ENCODE measurements around the gene SLC15A5.

The SLC15A5 gene

GRCh38 chr12:16155938-16156337 lies 121.5 kb downstream of the SLC15A5 start:
- no peak overlapping the region for H3K27ac ChIP-seq (ENCODE audit: low read depth, low read length)

GRCh38 chr12:16154990-16155389 lies 122.5 kb downstream of the SLC15A5 start:
- Histone ChIP-seq H3K27me3 (ENCODE audit: control insufficient read depth, insufficient read depth, low read length) (no peaks in the 10 kb centered on the region), H3K36me3 (ENCODE audit: control insufficient read depth, insufficient read depth, low read length) (no peaks in the 10 kb centered on the region), H3K4me1 (ENCODE audit: control insufficient read depth, insufficient read depth, low read length) (no peaks in the 10 kb centered on the region), H3K4me3 (ENCODE audit: low read depth, low read length) (no peak overlapping the region), H3K9me3 (ENCODE audit: control insufficient read depth, insufficient read depth, low read length) (no peaks in the 10 kb centered on the region), H3K27ac (ENCODE audit: low read depth, low read length) (no peak overlapping the region), H3K9ac (ENCODE audit: low read depth, low read length) (no peak overlapping the region)

More at GRCh38 chr12:16155938-16156337, 121.5 kb downstream of the SLC15A5 start:
- H3K4me3 ChIP-seq (ENCODE audit: low read depth, low read length): no peak overlapping the region
- no peaks in the 10 kb centered on the region for H3K36me3 ChIP-seq (ENCODE audit: control insufficient read depth, insufficient read depth, low read length)
- no peaks in the 10 kb centered on the region for H3K4me1 ChIP-seq (ENCODE audit: control insufficient read depth, insufficient read depth, low read length)
- no peak overlapping the region for H3K9ac ChIP-seq (ENCODE audit: low read depth, low read length)
- no peaks in the 10 kb centered on the region for H3K27me3 ChIP-seq (ENCODE audit: control insufficient read depth, insufficient read depth, low read length)
- H3K9me3 ChIP-seq (ENCODE audit: control insufficient read depth, insufficient read depth, low read length): no peaks in the 10 kb centered on the region

- H3K4me1 ChIP-seq (ENCODE audit: control insufficient read depth, insufficient read depth, low read length): no peaks in the 10 kb centered on the region
- no peaks in the 10 kb centered on the region for H3K27me3 ChIP-seq (ENCODE audit: control insufficient read depth, insufficient read depth, low read length)
- no peaks in the 10 kb centered on the region for H3K36me3 ChIP-seq (ENCODE audit: control insufficient read depth, insufficient read depth, low read length)
- H3K4me3 ChIP-seq (ENCODE audit: low read depth, low read length): no peak overlapping the region
- no peak overlapping the region for H3K9ac ChIP-seq (ENCODE audit: low read depth, low read length)
- no peaks in the 10 kb centered on the region for H3K9me3 ChIP-seq (ENCODE audit: control insufficient read depth, insufficient read depth, low read length)
- no peak overlapping the region for H3K27ac ChIP-seq (ENCODE audit: low read depth, low read length)
Measured at GRCh38 chr12:16152885-16153673, 124.4 kb downstream of the SLC15A5 start.

DNA sequence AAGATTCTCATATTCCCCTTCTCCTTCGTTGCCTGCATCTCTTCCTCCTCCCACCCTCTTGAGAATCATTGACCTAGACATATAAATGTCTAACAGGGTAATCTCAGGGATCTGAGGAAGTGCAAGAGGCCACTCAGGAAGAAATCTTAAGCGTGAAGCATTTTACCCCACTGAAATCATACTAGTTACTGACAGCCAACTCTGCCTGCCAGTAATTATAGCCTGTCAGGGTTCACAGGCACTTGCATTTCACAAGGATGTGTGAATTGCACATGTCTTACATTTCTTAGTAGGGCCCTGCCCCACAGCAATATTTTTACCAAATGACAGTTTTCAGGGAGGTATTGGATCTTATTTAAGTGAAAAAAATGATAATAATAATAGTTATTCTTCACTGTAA lies 127.2 kb downstream of the SLC15A5 start:
- Histone ChIP-seq H3K4me3 (ENCODE audit: low read depth, low read length) (no peak overlapping the region), H3K27ac (ENCODE audit: low read depth, low read length) (no peak overlapping the region), H3K36me3 (ENCODE audit: control insufficient read depth, insufficient read depth, low read length) (no peaks in the 10 kb centered on the region), H3K27me3 (ENCODE audit: control insufficient read depth, insufficient read depth, low read length) (no peaks in the 10 kb centered on the region), H3K4me1 (ENCODE audit: control insufficient read depth, insufficient read depth, low read length) (no peaks in the 10 kb centered on the region), H3K9ac (ENCODE audit: low read depth, low read length) (no peak overlapping the region), H3K9me3 (ENCODE audit: control insufficient read depth, insufficient read depth, low read length) (no peaks in the 10 kb centered on the region)

DNA sequence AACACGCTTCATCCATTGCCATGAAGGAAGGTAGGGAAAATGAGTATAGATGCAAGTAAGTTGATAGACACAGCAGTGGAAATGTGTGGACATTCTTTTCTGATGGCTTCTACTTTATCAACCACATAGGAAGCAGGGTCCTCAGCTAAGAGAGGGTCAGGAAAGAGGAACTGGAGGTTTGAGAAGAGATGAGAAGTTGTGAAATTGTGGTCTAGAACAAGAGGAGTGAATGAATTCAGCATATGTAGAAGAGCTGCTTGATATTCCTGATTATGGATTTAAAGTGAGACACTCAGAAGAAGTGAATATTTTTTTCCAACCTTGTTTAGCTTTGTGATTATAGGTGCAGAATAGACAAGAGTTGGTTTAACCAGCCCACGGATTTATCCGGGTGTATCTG lies 128.5 kb downstream of the SLC15A5 start:
- no peaks in the 10 kb centered on the region for H3K4me1 ChIP-seq (ENCODE audit: control insufficient read depth, insufficient read depth, low read length)
- no peaks in the 10 kb centered on the region for H3K9me3 ChIP-seq (ENCODE audit: control insufficient read depth, insufficient read depth, low read length)
- H3K27ac ChIP-seq (ENCODE audit: low read depth, low read length): no peak overlapping the region
- no peak overlapping the region for H3K9ac ChIP-seq (ENCODE audit: low read depth, low read length)
- no peak overlapping the region for H3K4me3 ChIP-seq (ENCODE audit: low read depth, low read length)
- no peaks in the 10 kb centered on the region for H3K27me3 ChIP-seq (ENCODE audit: control insufficient read depth, insufficient read depth, low read length)
- no peaks in the 10 kb centered on the region for H3K36me3 ChIP-seq (ENCODE audit: control insufficient read depth, insufficient read depth, low read length)

Measured in HUES48 (cell line).